CD1c-positive myeloid dendritic cell (primary cell): Measurements from ENCODE around the gene TIMP4.
A peak's percentile ranks its signal among the peaks of the same experiment; 100 is the strongest.

ENCODE experiments used
- DNase-seq: peaks from one replicate; pipeline ENCODE4 v3.0.0-alpha.2; 2016; ENCODE audit errors: extremely low spot score

Gene TIMP4

GRCh38 chr3:12147049-12147780 lies 11.5 kb downstream of the TIMP4 start:
- no peak for DNase-seq

GRCh38 chr3:12143949-12144504 lies 14.7 kb downstream of the TIMP4 start:
- peak; percentile 40 for DNase-seq

GRCh38 chr3:12142476-12142875 lies 16.2 kb downstream of the TIMP4 start:
- no peak for DNase-seq

- DNase-seq = no peak
These were observed 17.4 kb downstream of the TIMP4 start for GRCh38 chr3:12141350-12141749.

GRCh38 chr3:12139111-12139511 lies 19.6 kb downstream of the TIMP4 start:
- peak; percentile 13 for DNase-seq

GRCh38 chr3:12138044-12138443 lies 20.7 kb downstream of the TIMP4 start:
- DNase-seq = peak; percentile 24

- no peak for DNase-seq
These were observed 22.3 kb downstream of the TIMP4 start for GRCh38 chr3:12136371-12136770.

GRCh38 chr3:12135029-12135657 lies 23.6 kb downstream of the TIMP4 start:
- peak; percentile 76 for DNase-seq

- no peak for DNase-seq
These were observed 25.8 kb downstream of the TIMP4 start for GRCh38 chr3:12132881-12133280.

- no peak for DNase-seq
These were observed 27.2 kb downstream of the TIMP4 start for GRCh38 chr3:12131351-12132090.

GRCh38 chr3:12127391-12127790 lies 31.3 kb downstream of the TIMP4 start:
- no peak for DNase-seq

GRCh38 chr3:12125772-12126171 lies 32.9 kb downstream of the TIMP4 start:
- no peak for DNase-seq

- DNase-seq = no peak
These were observed 37.2 kb downstream of the TIMP4 start for GRCh38 chr3:12121466-12121865.

GRCh38 chr3:12120374-12121140 lies 38.2 kb downstream of the TIMP4 start:
- DNase-seq = no peak

- DNase-seq = no peak
These were observed 41.2 kb downstream of the TIMP4 start for GRCh38 chr3:12117473-12117872.

GRCh38 chr3:12116870-12117269 lies 41.8 kb downstream of the TIMP4 start:
- no peak for DNase-seq

- DNase-seq = no peak
These were observed 42.9 kb downstream of the TIMP4 start for GRCh38 chr3:12115849-12116248.

GRCh38 chr3:12115104-12115503 lies 43.6 kb downstream of the TIMP4 start:
- DNase-seq = no peak

GRCh38 chr3:12114251-12114650 lies 44.5 kb downstream of the TIMP4 start:
- DNase-seq = no peak

- no peak for DNase-seq
These were observed 51.5 kb downstream of the TIMP4 start for GRCh38 chr3:12107071-12107713.
